B cell (primary cell): ENCODE measurements around the gene DCUN1D3.

Source experiments
- EZH2 ChIP-seq: IDR thresholded peaks from 2 replicates; pipeline ENCODE4 v1.6.1; 2012; ENCODE audit warnings: borderline replicate concordance, low read depth, mild to moderate bottlenecking, moderate library complexity, low read length; ENCODE audit not compliant: insufficient read depth, poor library complexity, severe bottlenecking
- TF ChIP-seq, protein P1 (sequence below): fragments of 200-600 bp; IDR thresholded peaks from one replicate; pipeline ENCODE4 v1.8.0; 2022; ENCODE audit warnings: antibody characterized with exemption, mild to moderate bottlenecking

DNA sequence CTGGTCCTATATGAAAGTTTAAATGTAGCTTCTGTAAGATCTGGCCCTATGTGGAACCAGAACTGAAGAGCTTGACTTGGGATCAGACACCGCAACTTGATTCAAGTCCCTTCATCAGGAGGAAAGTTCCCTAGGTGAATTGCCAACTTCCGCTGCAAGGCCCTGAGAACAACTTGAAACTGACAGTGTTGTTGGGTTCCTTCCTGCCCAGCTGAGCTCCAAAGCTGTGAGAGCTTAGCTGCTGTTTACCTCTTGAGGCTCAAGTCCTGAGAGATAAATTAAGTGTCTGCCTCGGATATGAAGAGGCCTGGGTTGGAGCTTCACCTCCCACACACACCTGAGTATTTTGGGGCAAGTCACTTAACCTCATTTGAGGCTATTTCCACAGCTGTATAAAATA lies 49.2 kb downstream of the DCUN1D3 start:
- TF ChIP-seq, protein P1, sequence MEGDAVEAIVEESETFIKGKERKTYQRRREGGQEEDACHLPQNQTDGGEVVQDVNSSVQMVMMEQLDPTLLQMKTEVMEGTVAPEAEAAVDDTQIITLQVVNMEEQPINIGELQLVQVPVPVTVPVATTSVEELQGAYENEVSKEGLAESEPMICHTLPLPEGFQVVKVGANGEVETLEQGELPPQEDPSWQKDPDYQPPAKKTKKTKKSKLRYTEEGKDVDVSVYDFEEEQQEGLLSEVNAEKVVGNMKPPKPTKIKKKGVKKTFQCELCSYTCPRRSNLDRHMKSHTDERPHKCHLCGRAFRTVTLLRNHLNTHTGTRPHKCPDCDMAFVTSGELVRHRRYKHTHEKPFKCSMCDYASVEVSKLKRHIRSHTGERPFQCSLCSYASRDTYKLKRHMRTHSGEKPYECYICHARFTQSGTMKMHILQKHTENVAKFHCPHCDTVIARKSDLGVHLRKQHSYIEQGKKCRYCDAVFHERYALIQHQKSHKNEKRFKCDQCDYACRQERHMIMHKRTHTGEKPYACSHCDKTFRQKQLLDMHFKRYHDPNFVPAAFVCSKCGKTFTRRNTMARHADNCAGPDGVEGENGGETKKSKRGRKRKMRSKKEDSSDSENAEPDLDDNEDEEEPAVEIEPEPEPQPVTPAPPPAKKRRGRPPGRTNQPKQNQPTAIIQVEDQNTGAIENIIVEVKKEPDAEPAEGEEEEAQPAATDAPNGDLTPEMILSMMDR, result no peak
- TF ChIP-seq EZH2, result no peak
